Keratinocyte (primary cell): ENCODE data around the gene AFAP1L1. TPM values are rescaled to one million over a fixed set of nuclear protein-coding genes. Genes with fewer than 3 reads are reported as not detected.

Source experiments
- DNase-seq: peaks from one replicate; pipeline ENCODE4 v3.0.0-alpha.2; 2011; ENCODE audit warnings: low read depth, missing footprints, low spot score
- FAIRE-seq: peaks from 2 replicates; lab custom pipeline; 2011; peaks lifted over from hg19 to GRCh38; lab: Jason Lieb, UNC
- H2AFZ ChIP-seq: 2 replicates; pipeline ENCODE4 v1.6.0; 2012; ENCODE audit warnings: low read length, control low read depth, inconsistent platforms; ENCODE audit not compliant: control insufficient read depth
- H3K27ac ChIP-seq: 2 replicates; pipeline ENCODE4 v1.5.1; 2011; ENCODE audit warnings: low read length; ENCODE audit not compliant: control insufficient read depth, insufficient read depth
- H3K27me3 ChIP-seq: 3 replicates; pipeline ENCODE4 v1.6.0; 2011; ENCODE audit warnings: low read length; ENCODE audit not compliant: control insufficient read depth, insufficient read depth; ENCODE audit errors: extremely low read depth
- H3K36me3 ChIP-seq, 2 experiments: 2 replicates in 1 of 2; 3 replicates in 1 of 2; pipeline ENCODE4 v1.5.1; 2011; ENCODE audit warnings: low read length in 2 of 2, mild to moderate bottlenecking in 1 of 2; ENCODE audit not compliant: control insufficient read depth in 2 of 2, insufficient read depth in 2 of 2; ENCODE audit errors: extremely low read depth in 1 of 2
- H3K4me1 ChIP-seq: 3 replicates; pipeline ENCODE4 v1.5.1; 2011; ENCODE audit warnings: low read length; ENCODE audit not compliant: control insufficient read depth, insufficient read depth; ENCODE audit errors: extremely low read depth
- H3K4me2 ChIP-seq: 3 replicates; pipeline ENCODE4 v1.6.0; 2011; ENCODE audit warnings: low read depth, low read length; ENCODE audit not compliant: control insufficient read depth, insufficient read depth; ENCODE audit errors: extremely low read depth
- H3K4me3 ChIP-seq, 3 experiments: fragments of 200-600 bp in 1 of 3; sonication (generic) in 1 of 3; 2 replicates in 2 of 3; 3 replicates in 1 of 3; pipeline ENCODE4 v1.5.1; 2011 to 2016; ENCODE audit warnings: low read length in 3 of 3, mild to moderate bottlenecking in 3 of 3, control low read depth in 2 of 3, inconsistent platforms in 1 of 3, low read depth in 1 of 3, mixed read lengths in 1 of 3, mixed run types in 1 of 3, moderate library complexity in 1 of 3; ENCODE audit not compliant: control insufficient read depth in 2 of 3, insufficient read depth in 2 of 3; ENCODE audit errors: extremely low read depth in 1 of 3
- H3K79me2 ChIP-seq: 2 replicates; pipeline ENCODE4 v1.6.0; 2012; ENCODE audit warnings: low read length; ENCODE audit not compliant: control insufficient read depth, insufficient read depth
- H3K9ac ChIP-seq: 3 replicates; pipeline ENCODE4 v1.6.0; 2011; ENCODE audit warnings: low read length; ENCODE audit not compliant: control insufficient read depth, insufficient read depth; ENCODE audit errors: extremely low read depth
- H3K9me1 ChIP-seq: 3 replicates; pipeline ENCODE4 v1.6.0; 2011; ENCODE audit warnings: low read length; ENCODE audit not compliant: control insufficient read depth, insufficient read depth; ENCODE audit errors: extremely low read depth
- H3K9me3 ChIP-seq: 2 replicates; pipeline ENCODE4 v1.5.1; 2012; ENCODE audit warnings: low read depth, low read length; ENCODE audit not compliant: control insufficient read depth
- H4K20me1 ChIP-seq: 3 replicates; pipeline ENCODE4 v1.6.0; 2011; ENCODE audit warnings: low read length; ENCODE audit not compliant: control insufficient read depth, insufficient read depth; ENCODE audit errors: extremely low read depth
- CTCF ChIP-seq, 3 experiments: IDR thresholded peaks in 1 of 3; conservative IDR thresholded peaks in 1 of 3; optimal IDR thresholded peaks in 1 of 3; 2 replicates in 2 of 3; 3 replicates in 1 of 3; pipeline versions ENCODE3 to v1.5.1; 2011; ENCODE audit warnings: low read length in 3 of 3, mild to moderate bottlenecking in 3 of 3, moderate library complexity in 2 of 3, control low read depth in 1 of 3, inconsistent platforms in 1 of 3; ENCODE audit not compliant: insufficient read depth in 2 of 3; ENCODE audit errors: extremely low read depth in 1 of 3
- EZH2 ChIP-seq: IDR thresholded peaks from one replicate; pipeline ENCODE4 v1.6.1; 2012; ENCODE audit warnings: inconsistent platforms, mild to moderate bottlenecking, low read length, moderate library complexity
- dilution Hi-C: fragments of 300-500 bp; cut with MboI; formaldehyde crosslinking; loops from one replicate; pipeline ENCODE4 v1.7.0; 2020; ENCODE audit warnings: low sequenced_read_pairs; ENCODE audit not compliant: extremely low pct_ligation_motif_present
- polyA plus RNA-seq, 5 experiments: library from polyadenylated mRNA; depleted of rRNA in 3 of 5; stranded (reverse) in 3 of 5; stranded (forward) in 1 of 5; unstranded in 1 of 5; fragments of >200 nt; gene quantifications; 1 replicate in 1 of 5; 2 replicates in 3 of 5; 3 replicates in 1 of 5; pipeline versions ENCODE4 v1.2.1 to v1.2.3, GENCODE V29; 2011 to 2012; ENCODE audit warnings: missing spikeins in 2 of 5, low read depth in 1 of 5, low replicate concordance in 1 of 5

AFAP1L1 gene
- polyA plus RNA-seq, 1 donor (not counting 4 experiments of a cell fraction or from before 2014, with no cell fraction given), result 4.6 TPM

DNA sequence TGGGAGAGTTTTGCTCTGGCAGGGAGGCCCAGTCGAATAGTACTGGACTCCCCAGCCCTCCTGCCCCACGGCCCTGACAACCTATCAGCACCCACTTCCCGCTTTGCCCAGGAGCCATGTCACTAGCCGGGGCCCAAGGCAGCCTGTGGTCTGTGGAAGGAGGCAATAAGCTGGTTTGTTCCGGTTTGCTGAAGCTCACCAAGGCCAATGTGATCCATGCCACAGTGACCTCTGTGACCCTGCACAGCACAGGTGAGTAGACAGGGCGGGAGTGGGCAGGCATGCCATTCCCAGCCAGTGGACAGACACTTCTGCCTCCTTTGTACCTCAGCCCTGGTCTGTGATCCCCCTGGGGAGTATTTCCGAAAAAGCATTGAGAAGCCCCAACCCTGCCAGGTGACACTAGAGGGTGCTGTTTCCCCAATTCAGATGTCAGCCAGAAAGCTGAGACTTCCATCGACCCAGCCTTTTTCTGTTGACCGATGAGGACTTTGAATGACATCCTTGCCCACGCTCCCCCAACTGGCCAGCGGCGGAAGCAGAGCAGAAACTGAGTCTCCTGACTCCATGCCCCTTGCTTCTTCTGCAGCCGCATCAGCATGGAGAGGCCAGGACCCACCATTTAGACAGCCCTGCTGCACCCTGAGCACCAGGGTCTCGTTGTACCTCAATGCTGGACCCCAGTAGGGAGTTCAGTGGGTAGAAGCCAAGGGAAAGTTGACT, 95.8 kb downstream of the AFAP1L1 start:
- DNase-seq (no peak), FAIRE-seq (peak; percentile 79)
- Histone ChIP-seq H3K27ac (no peak overlapping the region), H3K9me1 (no peaks in the 10 kb centered on the region), H3K4me1 (no peaks in the 10 kb centered on the region), H3K27me3 (no peaks in the 10 kb centered on the region), H2AFZ (no peak overlapping the region), H3K36me3 (no peaks in the 10 kb centered on the region), H3K4me3 (no peak overlapping the region), H3K9me3 (no peaks in the 10 kb centered on the region), H4K20me1 (no peaks in the 10 kb centered on the region), H3K9ac (no peak overlapping the region), H3K79me2 (no peaks in the 10 kb centered on the region), H3K4me2 (no peak overlapping the region)
- dilution Hi-C loops, result no loop called here
- TF ChIP-seq CTCF (optimal IDR thresholded peaks at IDR 0.05 in 1 of 3, IDR thresholded peaks at IDR 0.05 in 1 of 3, conservative IDR thresholded peaks at IDR 0.05 in 1 of 3; ENCODE audit: extremely low read depth in 1 of 3, insufficient read depth in 2 of 3, low read length in 3 of 3) (peak; percentile 83 to 90 (median 86)), EZH2 (no peak)

DNA sequence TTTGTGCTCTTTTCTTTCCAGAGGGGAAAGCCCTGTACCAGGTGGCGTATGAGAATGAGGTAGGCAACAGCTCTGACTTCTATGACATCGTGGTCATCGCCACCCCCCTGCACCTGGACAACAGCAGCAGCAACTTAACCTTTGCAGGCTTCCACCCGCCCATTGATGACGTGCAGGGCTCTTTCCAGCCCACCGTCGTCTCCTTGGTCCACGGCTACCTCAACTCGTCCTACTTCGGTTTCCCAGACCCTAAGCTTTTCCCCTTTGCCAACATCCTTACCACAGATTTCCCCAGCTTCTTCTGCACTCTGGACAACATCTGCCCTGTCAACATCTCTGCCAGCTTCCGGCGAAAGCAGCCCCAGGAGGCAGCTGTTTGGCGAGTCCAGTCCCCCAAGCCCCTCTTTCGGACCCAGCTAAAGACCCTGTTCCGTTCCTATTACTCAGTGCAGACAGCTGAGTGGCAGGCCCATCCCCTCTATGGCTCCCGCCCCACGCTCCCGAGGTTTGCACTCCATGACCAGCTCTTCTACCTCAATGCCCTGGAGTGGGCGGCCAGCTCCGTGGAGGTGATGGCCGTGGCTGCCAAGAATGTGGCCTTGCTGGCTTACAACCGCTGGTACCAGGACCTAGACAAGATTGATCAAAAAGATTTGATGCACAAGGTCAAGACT, 96.5 kb downstream of the AFAP1L1 start:
- dilution Hi-C loops, result no loop called here
- H3K4me3 ChIP-seq, result no peak overlapping the region
- H3K79me2 ChIP-seq, result no peaks in the 10 kb centered on the region
- no peaks in the 10 kb centered on the region for H3K9me1 ChIP-seq
- H3K27ac ChIP-seq, result no peak overlapping the region
- H3K27me3 ChIP-seq, result no peaks in the 10 kb centered on the region
- no peak overlapping the region for H3K4me2 ChIP-seq
- H3K4me1 ChIP-seq, result no peaks in the 10 kb centered on the region
- no peaks in the 10 kb centered on the region for H3K9me3 ChIP-seq
- no peak overlapping the region for H2AFZ ChIP-seq
- TF ChIP-seq EZH2, result no peak
- TF ChIP-seq CTCF (optimal IDR thresholded peaks at IDR 0.05 in 1 of 3, IDR thresholded peaks at IDR 0.05 in 1 of 3, conservative IDR thresholded peaks at IDR 0.05 in 1 of 3; ENCODE audit: extremely low read depth in 1 of 3, insufficient read depth in 2 of 3, low read length in 3 of 3), result no peak
- H3K36me3 ChIP-seq, result no peaks in the 10 kb centered on the region
- FAIRE-seq, result no peak
- no peak for DNase-seq
- H4K20me1 ChIP-seq, result no peaks in the 10 kb centered on the region
- H3K9ac ChIP-seq, result no peak overlapping the region
